ENCODE measurements around the gene ADAMTSL1. TPM values are rescaled to one million over a fixed set of nuclear protein-coding genes. Genes with fewer than 3 reads are reported as not detected.

Gene ADAMTSL1
- total RNA-seq, 1 experiment from 2014 or later = not detected

DNA sequence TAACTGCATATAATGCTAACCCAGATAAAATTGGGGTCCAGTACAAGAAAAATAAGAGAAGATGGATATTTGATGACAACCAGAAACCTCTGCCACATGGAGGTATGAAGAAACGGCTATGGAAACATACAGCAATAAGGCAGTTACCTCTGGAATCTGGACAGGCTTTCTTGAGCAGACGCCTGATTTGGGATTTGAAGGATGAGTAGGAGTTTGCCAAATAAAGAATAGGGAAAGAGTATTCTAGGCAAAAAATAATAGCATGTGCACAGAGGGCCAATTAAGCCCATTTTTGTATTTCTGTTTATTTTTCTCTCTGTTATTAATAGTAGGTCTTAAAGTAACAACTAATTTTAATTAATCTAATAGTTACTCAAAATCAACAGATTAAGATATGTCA, 144.9 kb downstream of the ADAMTSL1 start:
- no peak for DNase-seq (ENCODE audit: low read depth)
- in situ Hi-C loops (cut with HindIII; ENCODE audit: low pct_unique_long_range_greater_than_20kb, low sequenced_read_pairs) = no loop called here

DNA sequence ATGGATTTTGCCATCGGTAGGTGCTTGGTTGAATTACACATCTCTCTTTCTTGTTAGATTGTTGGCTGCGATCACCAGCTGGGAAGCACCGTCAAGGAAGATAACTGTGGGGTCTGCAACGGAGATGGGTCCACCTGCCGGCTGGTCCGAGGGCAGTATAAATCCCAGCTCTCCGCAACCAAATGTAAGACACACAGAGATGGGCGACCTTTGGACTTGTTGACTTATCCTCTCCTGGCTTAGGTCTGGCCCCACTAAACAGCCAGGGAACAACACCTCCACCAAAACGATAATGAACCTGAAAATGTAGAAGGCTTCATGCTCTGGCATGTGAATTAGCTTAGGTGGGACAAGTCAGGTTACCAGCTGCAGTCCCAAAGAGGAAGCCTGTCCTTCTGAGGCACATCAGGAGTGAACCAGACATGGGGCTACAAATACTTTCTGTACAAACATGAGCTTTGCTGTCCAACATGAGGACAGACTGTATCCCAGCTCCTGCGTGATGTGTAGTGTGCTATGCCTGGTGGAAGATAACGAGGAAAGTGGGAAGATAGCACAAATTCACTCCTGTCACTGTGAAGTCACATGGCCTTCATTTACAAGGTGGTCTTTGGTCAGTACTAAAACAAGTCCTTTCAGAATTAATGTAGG, 148.4 kb downstream of the ADAMTSL1 start:
- in situ Hi-C loops (cut with HindIII; ENCODE audit: low pct_unique_long_range_greater_than_20kb, low sequenced_read_pairs) = no loop called here
- DNase-seq (ENCODE audit: low read depth) = no peak

DNA sequence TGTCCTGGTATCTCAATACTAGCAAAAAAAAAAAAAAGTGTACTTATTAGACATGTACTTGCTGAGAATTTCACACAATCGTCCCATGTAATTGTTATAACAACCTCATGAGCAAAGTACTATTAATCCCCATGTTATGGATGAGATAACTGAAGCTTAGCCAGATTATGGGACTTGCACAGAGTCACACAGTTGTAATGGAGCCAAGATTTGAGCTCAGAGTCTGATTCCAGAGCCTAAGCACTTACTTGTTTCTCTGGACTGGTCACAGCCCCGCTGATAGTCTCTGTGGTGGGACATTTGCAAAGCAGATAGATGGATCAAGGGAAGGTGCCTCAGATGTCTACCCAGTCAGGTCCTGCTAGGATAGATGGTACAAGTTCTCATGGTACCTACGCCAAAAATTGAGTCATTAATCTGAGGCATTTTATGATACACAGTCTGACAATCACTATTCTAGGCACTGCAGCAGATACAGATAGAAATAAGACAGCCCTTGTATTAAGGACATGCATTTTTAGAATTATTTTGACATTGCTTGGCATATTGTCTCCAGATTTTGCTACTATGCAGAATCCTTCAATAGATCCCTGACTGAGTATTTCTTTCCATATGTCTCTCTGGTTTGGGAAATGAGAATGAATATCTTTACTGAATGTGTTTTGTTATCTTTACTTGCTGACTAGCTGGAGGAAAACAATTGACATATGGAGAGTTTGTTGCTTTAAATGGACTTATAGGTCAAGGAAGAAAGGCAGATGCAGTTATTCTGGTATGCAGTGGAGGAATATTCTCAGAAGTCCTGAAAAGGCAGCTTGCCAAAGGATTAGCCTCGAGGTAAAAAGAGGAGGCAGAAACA, 149.5 kb downstream of the ADAMTSL1 start:
- in situ Hi-C loops (cut with HindIII; ENCODE audit: low pct_unique_long_range_greater_than_20kb, low sequenced_read_pairs) = no loop called here
- DNase-seq (ENCODE audit: low read depth) = no peak

DNA sequence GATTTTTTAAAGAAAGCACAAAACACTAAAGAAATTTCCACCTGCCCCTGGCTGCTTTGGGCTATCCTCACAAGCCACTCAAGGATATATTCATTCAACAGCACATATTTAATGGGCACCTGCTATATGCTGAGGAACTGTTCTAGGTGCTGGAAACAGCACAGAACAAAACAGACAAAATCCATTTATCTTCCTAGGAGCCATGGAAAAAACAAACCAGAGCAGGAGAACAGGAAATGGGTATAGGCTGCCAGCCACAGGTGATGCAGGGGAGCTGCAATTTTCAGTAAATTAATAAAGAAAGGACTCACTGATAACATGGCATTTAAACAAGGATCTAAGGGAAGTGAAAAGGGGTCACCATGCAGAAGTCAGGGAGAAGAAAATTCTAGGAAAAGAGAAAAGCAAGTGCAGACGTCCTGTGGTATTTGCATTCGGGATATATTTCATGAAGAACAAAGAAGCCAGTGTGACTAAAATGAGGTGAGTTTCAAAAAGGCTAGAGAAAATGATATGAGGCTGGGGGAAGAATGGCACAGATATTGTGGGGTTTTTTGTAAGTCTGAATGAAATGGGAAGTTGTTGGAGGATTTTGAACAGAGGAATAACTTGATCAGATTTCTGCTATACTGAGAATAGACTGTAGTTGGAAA, 152.2 kb downstream of the ADAMTSL1 start:
- in situ Hi-C loops (cut with HindIII; ENCODE audit: low pct_unique_long_range_greater_than_20kb, low sequenced_read_pairs) = no loop called here
- DNase-seq (ENCODE audit: low read depth) = no peak

DNA sequence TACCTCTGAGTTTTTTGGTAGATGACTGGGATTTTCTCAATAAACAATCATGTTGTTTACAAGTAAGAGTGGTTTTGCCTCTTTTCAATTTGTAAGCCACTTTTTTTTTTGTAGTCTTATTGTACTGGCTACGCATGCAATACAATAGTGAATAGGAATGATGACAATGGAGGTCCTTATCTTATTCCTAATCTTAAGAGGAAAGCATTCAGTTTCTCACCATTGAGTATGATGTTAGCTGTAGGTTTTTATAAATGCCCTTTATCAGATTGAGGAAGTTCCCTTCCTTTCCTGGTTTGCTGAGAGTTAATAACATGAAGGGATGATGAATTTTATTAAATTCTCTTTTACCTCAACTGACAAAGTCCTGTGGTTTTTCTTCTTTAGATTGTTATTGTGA, 155.2 kb downstream of the ADAMTSL1 start:
- no peak for DNase-seq (ENCODE audit: low read depth)
- in situ Hi-C loops (cut with HindIII; ENCODE audit: low pct_unique_long_range_greater_than_20kb, low sequenced_read_pairs) = no loop called here

DNA sequence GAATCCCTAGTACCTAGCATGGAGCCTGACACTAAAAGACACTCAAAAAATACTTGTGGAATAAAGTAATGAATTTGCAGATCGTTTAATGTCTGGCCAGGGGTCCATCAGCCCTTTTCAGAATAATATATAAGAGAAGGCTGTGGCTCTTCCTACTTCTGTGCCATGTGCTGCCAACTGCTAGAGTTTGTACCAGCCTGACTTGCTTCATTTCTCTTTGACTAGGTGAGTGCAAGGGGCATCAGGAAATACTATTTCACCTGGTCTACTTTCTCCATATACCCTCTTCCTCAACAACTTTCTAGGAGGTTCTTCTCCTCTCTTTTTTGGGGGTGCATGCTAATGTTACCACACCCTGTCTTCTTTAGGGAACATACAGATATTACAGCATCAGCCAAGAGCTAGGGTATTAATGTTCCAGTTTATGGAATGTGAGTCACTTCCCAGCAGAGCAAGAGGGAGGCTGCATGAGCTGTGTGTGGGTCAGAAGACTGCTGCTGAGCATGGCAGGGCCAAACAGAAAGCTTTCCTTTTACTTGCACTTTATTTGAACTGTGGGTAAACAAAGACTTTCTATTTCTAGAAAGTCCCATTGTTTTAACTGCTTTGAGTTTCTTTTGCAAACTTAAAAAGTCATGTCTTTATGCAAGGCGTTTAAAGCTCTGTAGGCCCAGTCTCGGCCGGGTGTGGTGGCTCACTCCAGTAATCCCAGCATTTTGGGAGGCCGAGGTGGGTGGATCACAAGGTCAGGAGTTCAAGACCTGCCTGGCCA, 158.9 kb downstream of the ADAMTSL1 start:
- no peak for DNase-seq (ENCODE audit: low read depth)
- in situ Hi-C loops (cut with HindIII; ENCODE audit: low pct_unique_long_range_greater_than_20kb, low sequenced_read_pairs) = no loop called here

DNA sequence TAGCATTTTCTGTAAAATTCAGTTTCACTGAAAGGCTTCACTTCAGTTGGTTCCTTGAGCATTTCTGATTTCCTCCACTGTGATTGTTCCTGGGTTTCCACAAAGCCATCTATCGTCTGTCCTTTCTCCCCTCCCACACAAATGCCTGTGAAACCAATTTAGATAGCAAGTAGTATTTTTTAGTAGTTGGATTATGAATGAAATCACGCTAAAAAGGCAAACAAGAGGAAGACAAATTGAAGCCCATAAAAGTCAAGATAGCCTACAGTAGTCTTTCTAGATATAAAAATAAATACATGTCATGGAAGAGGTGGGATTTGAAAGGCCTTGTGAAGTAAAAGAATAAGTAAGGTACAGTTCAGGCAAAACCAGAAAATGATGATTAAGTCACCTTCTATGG, 162.8 kb downstream of the ADAMTSL1 start:
- in situ Hi-C loops (cut with HindIII; ENCODE audit: low pct_unique_long_range_greater_than_20kb, low sequenced_read_pairs) = no loop called here
- DNase-seq (ENCODE audit: low read depth) = no peak

DNA sequence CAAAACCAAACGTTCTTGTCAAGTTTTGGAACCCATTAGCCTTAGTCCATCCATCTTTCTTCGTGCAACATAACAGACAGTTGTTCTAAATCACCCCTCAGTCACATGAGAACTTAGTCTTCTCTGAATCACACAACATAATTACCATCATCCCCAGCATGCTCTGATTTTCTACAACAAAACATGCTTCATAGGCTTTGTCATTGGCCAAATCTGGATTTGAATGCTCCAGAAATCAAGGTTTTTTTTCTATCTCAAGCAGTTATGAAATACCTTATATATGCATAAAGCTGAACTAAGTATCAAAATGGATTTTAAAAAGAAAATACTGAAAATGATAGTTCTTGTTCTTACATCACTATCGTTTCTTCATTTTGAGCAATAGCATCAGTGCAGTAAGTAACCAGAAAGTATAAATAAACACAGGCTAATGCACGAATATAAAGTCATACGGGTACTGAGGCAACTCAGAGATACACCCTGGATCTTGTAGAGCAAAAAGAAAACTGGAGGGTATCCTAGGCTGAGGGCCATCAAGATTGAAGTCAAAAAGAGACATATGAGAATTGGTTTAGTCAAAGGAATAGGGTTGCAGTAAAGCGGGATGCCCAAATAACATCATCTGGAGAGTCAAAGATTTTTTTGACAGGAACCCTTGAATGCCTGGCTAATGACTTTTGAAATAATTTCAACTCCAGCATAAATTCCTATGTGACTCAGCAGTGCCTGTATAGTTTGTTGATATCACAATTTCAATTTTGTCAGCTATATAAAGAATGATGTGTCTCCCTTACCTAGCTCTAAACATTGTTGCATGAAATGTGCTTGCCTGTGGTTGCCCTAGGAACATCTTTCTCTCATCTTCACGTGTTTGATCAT, 164.7 kb downstream of the ADAMTSL1 start:
- no peak for DNase-seq (ENCODE audit: low read depth)
- in situ Hi-C loops (cut with HindIII; ENCODE audit: low pct_unique_long_range_greater_than_20kb, low sequenced_read_pairs) = no loop called here

DNA sequence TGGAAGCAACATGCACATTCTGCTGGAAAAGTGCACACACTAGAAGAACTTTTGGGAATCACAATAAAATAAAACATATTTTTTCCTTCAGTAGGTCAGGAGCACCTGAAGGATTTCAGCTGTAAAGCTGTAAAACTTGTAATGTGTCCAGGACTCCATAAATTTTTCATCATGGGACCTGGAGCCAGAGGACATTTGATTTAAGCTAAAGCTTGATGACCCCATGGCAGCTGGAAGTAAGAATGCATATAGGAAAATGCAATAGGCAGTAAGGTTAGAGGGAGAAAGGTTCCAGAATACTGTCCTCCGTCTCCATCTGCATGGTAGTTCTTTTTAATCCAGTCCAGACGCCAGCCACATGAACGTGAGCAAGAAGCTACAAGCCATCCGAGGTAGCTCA, 166.0 kb downstream of the ADAMTSL1 start:
- in situ Hi-C loops (cut with HindIII; ENCODE audit: low pct_unique_long_range_greater_than_20kb, low sequenced_read_pairs) = no loop called here
- no peak for DNase-seq (ENCODE audit: low read depth)

DNA sequence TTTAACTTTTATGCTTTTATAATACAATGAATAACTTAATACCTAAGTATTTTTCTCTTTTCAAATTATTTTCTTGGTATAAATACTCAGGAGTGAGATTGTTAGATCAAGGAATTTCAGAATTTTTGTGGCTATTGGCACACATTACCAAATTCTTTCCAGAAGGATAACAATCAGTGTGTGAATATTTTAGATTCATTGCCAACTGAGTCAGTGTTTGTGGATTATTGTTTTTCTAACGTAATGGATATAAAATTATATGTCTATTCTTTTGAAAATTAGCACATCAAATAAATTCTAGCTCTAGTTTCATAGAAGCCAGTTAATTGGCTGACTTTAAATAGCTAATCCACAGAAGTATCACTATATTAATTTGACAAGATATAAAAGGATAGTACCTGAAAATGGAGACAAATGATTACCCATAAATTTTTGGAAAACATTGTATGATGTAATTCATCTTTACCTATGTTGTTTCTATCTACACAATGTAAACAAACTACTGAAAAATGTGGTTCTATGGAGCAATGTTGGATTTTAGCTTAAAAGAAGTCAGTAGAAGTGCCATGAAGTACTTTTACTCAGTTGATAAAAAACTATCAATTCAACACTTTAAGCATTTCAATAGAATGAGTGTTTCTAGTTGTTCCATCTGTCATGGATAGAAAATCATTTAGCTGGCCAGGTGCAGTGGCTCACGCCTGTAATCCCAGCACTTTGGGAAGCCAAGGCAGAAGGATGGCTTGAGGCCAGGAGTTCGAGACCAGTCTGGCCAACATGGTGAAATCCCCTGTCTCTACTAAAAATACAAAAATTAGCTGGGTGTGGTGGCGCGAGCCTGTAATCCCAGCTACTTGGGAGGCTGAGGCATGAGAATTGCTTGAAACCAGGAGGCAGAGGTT, 185.1 kb downstream of the ADAMTSL1 start:
- no peak for DNase-seq (ENCODE audit: low read depth)
- in situ Hi-C loops (cut with HindIII; ENCODE audit: low pct_unique_long_range_greater_than_20kb, low sequenced_read_pairs) = no loop called here

DNA sequence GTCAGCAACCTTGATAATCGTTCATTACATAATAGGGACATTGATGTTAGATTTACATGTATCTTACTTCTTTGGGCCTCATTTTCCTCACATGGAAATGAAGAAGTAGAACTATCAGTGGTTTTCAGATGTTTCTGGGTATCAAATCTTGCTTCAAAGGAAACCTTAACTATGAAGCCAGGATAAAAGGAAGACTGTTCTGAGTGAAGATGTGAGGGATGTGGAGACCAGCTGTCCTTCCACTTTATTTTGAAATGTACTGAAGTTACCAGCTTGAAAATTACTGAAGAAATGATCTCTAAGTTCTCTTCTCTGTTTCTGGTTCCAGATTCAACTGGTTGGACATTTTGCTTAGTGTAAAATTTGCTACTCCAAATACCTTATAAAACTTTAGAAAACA, 186.0 kb downstream of the ADAMTSL1 start:
- in situ Hi-C loops (cut with HindIII; ENCODE audit: low pct_unique_long_range_greater_than_20kb, low sequenced_read_pairs) = no loop called here

DNA sequence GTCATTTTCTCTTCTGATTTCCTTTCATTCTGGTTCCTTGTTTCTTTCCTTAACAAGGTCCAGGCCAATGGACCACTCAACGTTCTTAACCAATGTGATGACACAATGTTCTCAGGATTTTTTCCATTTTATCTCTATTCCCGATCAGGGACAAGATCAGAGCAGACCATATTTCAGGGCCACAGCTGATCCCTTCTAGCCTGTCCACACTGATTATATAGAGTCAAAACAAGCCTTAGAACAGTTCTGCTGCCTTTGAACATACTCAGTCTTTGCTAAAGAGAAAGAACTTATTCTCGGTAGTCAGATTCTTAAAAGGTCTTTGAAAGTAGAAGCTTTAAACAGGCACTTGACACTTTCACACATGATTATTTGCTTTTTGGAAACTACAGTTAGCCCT, 188.4 kb downstream of the ADAMTSL1 start:
- in situ Hi-C loops (cut with HindIII; ENCODE audit: low pct_unique_long_range_greater_than_20kb, low sequenced_read_pairs) = no loop called here
- no peak for DNase-seq (ENCODE audit: low read depth)

More for the DNA sequence above, 186.0 kb downstream of the ADAMTSL1 start:
- no peak for DNase-seq (ENCODE audit: low read depth)

DNA sequence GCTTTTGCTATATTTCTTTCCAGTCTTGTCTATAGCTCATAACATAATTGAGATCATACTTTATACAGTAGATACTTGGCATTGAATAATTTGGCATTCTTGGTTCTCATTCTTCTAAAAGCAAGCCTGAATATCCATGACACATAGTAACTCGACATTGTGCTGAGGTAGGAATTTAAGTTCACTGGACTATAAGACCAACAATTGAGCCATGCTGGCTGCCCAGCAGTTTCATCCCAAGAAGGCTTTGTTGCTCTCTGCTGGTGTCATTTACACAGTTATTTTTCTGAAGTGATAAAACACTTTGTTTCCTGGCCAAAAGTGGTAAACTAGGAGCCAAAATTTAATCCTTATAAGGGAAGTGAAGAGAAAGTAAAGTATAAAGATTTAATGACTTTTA, 192.0 kb downstream of the ADAMTSL1 start:
- in situ Hi-C loops (cut with HindIII; ENCODE audit: low pct_unique_long_range_greater_than_20kb, low sequenced_read_pairs) = no loop called here
- DNase-seq (ENCODE audit: low read depth) = no peak

DNA sequence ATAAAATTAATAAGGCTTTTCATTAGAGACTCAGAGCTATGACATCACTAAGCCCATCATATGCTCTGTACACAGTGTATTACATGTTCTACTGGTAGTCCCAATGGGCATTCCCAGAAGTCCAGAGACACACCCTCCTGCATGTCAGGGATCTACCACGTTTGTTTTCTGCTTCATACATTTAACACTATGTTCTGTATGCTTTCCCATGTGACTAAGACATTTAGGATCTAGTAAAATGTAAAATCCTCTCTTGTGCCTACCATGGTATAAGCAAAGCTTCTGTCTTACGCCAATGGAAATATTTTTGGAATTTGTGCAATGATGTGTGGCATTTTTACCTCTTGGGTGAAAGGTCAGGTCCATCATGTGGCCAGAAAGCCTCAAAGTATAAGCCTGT, 192.4 kb downstream of the ADAMTSL1 start:
- DNase-seq (ENCODE audit: low read depth) = peak; percentile 8
- in situ Hi-C loops (cut with HindIII; ENCODE audit: low pct_unique_long_range_greater_than_20kb, low sequenced_read_pairs) = no loop called here

DNA sequence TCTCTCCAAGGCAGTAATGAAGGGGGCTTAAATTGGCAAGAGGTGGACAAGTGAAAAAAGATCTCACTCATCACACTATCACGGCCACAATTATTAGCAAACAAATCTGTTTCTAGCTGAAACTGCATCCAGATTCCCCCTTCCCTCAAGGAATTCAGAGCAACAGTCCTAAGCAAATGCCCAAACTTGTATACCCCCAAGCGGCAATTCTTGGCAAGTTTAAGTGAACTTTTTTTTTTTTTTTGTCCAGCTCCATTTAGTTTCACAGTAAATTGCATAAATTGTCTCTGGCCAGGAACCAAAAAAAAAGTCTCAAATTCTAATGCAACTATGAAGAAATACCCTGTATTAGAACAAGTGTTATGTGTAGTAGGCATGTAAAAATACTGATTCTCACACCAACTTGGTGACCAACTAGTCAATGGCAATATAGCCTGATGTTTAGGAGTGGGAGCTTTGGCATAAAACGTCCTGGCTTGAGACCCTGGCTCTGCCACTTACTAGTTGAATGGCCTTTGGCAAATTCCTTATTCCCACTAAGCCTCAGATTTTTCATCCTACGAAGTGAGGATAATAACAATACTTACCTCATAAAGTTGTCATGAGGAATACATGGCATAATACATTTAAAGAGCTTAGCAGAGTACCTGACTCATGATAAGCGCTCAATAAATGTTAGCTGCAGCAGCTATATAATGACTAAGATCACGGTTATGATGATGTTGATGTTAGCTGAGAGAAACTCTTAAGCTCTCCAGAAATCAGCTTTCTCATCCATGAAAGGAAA, 193.2 kb downstream of the ADAMTSL1 start:
- in situ Hi-C loops (cut with HindIII; ENCODE audit: low pct_unique_long_range_greater_than_20kb, low sequenced_read_pairs) = no loop called here
- DNase-seq (ENCODE audit: low read depth) = no peak

DNA sequence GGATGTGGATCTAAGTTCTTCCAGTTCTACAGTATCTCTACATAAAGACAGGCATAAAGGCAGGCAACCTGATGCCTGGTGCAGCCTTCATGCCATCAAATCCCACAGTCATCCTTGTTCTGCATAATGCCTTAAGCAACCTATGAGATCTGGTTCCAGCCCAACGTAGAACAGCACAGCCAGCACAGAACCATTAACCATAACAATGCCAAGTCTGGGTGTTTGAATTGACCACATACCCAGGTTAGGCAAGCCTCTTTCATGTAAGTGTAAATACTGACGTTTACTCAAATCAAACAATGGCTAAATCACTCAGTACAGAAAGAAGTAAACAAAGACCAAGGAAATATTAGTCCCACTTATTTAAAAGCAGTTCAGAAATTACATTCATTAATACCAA, 195.0 kb downstream of the ADAMTSL1 start:
- DNase-seq (ENCODE audit: low read depth) = no peak
- in situ Hi-C loops (cut with HindIII; ENCODE audit: low pct_unique_long_range_greater_than_20kb, low sequenced_read_pairs) = no loop called here

All from Caki2 (cell line).